DOHH2 (cell line): ENCODE results near the gene SERPINB12.

ENCODE experiments used
- CTCF ChIP-seq: fragments of 200-600 bp; sonication (generic); IDR thresholded peaks from one replicate; pipeline ENCODE4 v1.5.1; 2014; ENCODE audit warnings: antibody characterized with exemption, mild to moderate bottlenecking, low read depth, low read length; ENCODE audit not compliant: poor library complexity, severe bottlenecking
- EZH2phosphoT487 ChIP-seq: fragments of 200-600 bp; sonication (generic); IDR thresholded peaks from 2 replicates; pipeline ENCODE4 v1.6.1; 2017; ENCODE audit warnings: borderline replicate concordance, mild to moderate bottlenecking, antibody characterized with exemption, low read length, moderate library complexity, mixed read lengths

- TF ChIP-seq CTCF = no peak
- TF ChIP-seq EZH2phosphoT487 = no peak
These were observed 25.1 kb downstream of the SERPINB12 start for GRCh38 chr18:63567276-63567675.
